GM13976 (cell line): Measurements from ENCODE around the gene CTXN2.

Experiments used
- DNase-seq: peaks from one replicate; pipeline ENCODE4 v3.0.0; 2012; ENCODE audit warnings: low spot score
- in situ Hi-C: fragments of 300-500 bp; cut with MboI; formaldehyde crosslinking; loops from one replicate; pipeline ENCODE4 v1.12.0; 2022; ENCODE audit warnings: low sequenced_read_pairs, mixed read lengths, inconsistent platforms; ENCODE audit not compliant: unreplicated experiment
- TF ChIP-seq, protein P1 (sequence below): IDR thresholded peaks from 2 replicates; pipeline ENCODE4 v1.5.1; 2012; ENCODE audit warnings: borderline replicate concordance, mild to moderate bottlenecking; ENCODE audit not compliant: insufficient read depth; ENCODE audit errors: extremely low read depth, missing control alignments, control extremely low read depth

Gene CTXN2

GRCh38 chr15:48153526-48153925, 37.9 kb upstream of the CTXN2 start:
- DNase-seq = no peak
- in situ Hi-C loops = no loop called here
- TF ChIP-seq, protein P1, sequence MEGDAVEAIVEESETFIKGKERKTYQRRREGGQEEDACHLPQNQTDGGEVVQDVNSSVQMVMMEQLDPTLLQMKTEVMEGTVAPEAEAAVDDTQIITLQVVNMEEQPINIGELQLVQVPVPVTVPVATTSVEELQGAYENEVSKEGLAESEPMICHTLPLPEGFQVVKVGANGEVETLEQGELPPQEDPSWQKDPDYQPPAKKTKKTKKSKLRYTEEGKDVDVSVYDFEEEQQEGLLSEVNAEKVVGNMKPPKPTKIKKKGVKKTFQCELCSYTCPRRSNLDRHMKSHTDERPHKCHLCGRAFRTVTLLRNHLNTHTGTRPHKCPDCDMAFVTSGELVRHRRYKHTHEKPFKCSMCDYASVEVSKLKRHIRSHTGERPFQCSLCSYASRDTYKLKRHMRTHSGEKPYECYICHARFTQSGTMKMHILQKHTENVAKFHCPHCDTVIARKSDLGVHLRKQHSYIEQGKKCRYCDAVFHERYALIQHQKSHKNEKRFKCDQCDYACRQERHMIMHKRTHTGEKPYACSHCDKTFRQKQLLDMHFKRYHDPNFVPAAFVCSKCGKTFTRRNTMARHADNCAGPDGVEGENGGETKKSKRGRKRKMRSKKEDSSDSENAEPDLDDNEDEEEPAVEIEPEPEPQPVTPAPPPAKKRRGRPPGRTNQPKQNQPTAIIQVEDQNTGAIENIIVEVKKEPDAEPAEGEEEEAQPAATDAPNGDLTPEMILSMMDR = no peak

DNA sequence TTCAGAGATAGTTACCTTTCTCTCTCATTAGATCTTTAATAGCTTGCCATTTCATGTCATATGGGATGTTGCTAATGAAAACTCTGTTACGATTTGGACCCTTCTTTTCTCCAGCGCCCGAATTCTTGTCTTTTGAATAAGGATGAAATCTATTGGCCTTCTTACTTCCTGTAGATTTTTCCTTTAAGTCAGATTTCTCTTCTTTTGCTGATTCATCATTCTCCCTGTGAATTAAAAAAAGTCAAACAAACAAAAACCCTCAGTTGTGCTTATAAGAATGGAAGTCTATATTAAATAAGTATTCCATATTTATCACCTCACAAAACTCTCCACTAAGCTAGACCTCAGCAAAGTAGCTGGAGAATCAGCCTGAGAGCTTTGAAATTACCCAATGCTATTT, 22.8 kb upstream of the CTXN2 start:
- TF ChIP-seq, protein P1 = no peak
- in situ Hi-C loops = no loop called here

GRCh38 chr15:48170981-48171380, 20.5 kb upstream of the CTXN2 start:
- TF ChIP-seq, protein P1 = no peak
- DNase-seq = no peak
- in situ Hi-C loops = no loop called here

More for the DNA sequence above, 22.8 kb upstream of the CTXN2 start:
- no peak for DNase-seq

- TF ChIP-seq, protein P1 = no peak
- in situ Hi-C loops = no loop called here
Measured at GRCh38 chr15:48175126-48175525, 16.3 kb upstream of the CTXN2 start.

DNA sequence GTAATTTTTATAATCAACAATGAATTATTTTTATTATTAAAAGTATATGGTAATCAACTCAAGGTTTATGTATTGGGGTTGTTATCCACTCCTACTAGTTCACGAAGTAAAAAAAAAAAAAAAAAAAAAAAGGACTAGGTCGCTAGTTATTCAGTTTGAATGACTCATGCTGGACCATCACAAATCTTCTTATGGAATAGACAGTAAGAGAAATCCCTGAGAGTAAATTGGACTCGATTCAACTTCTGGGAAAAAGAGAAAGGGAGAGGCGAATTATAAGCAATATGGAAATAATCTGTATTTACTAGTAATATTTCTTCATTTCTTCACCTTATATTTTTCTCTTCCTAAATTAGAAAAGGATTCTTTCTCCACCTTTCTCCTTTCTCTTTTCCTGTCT, 15.4 kb upstream of the CTXN2 start:
- in situ Hi-C loops = no loop called here
- DNase-seq = no peak
- TF ChIP-seq, protein P1 = no peak

More at GRCh38 chr15:48175126-48175525, 16.3 kb upstream of the CTXN2 start:
- DNase-seq = no peak

DNA sequence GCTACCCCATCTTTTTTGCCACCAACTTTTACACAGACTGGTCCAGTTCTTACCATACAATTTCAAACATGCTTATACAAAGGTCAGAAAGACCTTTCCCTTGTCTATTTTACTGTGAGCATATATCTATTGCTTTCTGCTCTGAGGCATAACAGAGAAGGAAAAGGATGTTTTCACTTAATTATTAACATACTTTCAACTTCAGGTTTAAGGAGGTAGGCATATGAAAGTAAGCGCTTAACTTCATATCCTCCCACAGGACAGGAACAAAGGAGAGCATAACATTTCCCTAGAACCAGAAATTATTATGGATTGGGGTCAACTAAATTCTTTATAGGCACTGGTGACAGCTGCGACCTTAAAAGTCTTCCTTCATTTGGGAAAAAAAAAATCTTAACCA, 14.5 kb upstream of the CTXN2 start:
- no peak for DNase-seq
- TF ChIP-seq, protein P1 = no peak
- in situ Hi-C loops = no loop called here

- TF ChIP-seq, protein P1 = no peak
- peak; percentile 59 for DNase-seq
- in situ Hi-C loops = no loop called here
Measured at GRCh38 chr15:48177383-48177765, 14.1 kb upstream of the CTXN2 start.
